ENCODE data around the gene TSPAN32. TPM values are rescaled to one million over a fixed set of nuclear protein-coding genes. Genes with fewer than 3 reads are reported as not detected.
"Not testable (repeated sequence)": the region's sequence is repeated elsewhere in the genome, so short reads cannot be mapped to it uniquely, and the experiment has no call there.

Gene TSPAN32
- total RNA-seq, 2 experiments from 2014 or later = 49.5 to 52.3 TPM

DNA sequence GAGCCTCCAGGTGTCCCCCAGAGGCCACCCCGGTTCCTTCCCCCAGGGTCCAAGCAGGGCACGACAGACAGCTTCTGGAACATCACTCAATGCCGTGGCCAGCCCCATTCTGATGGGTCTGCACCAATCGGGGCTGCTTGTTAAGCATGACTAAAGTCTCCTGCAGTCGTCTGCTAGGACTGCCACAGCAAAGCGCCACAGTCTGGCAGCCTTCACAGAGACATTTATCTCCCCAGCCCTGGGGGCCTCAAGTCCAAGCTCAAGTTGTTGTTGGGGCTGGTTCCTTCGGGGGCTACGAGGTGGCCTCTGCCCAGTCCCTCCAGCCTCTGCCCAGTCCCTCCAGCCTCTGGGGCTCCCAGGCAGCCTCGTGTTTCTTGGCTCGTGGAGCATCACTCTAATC is 61.3 kb downstream of the TSPAN32 start:
- H3K27ac Mint-ChIP-seq = no peak overlapping the region
- no peaks in the 10 kb centered on the region for H3K27me3 Mint-ChIP-seq
- H3K36me3 Mint-ChIP-seq = no peaks in the 10 kb centered on the region
- ATAC-seq (ENCODE audit: low read depth) (no peak), DNase-seq (no peak)
- H3K9me3 Mint-ChIP-seq = no peaks in the 10 kb centered on the region
- POLR2A ChIA-PET = no interaction called here
- no peak overlapping the region for H3K4me3 Mint-ChIP-seq
- H3K4me1 Mint-ChIP-seq = no peaks in the 10 kb centered on the region

DNA sequence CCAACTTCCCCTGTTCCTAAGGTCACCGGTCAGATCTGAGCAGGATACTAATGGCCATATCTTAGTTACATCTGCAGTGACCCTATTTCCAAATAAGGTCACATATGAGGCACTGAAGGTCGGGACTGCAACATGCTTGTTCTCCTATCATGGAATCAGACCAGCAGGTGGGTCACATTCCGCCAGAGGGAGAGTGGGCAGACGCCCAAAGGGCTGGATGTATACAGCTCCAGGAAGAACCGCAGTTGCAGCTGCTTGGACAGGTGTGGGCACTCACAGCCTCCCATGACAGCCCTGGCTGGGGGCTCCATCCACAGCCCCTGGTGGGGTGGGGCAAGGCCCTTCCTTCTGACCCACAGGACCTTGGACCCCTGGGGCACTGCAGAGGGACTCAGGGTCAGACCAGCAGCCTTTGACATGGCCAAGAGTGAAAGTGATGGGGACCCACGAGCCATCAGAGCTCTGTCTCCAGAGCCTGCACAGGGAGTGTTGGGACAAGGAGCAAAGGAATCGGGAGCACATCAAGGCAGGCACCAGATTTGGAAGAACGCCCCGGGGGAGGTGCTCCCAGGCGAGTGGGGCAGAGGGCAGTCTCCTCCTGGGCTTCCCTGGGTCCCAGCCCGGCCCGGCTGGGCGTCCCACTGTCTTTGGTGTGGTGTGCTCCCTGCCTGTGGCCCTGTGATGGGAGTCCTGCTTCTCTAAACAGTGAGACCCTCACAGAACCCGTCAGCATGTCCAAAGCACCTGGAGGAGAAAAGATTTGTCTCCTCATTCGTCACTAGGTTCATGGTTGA is 62.0 kb downstream of the TSPAN32 start:
- POLR2A ChIA-PET = no interaction called here
- DNase-seq (no peak), ATAC-seq (ENCODE audit: low read depth) (no peak)
- Mint-ChIP-seq H3K27ac (no peak overlapping the region), H3K36me3 (no peaks in the 10 kb centered on the region), H3K9me3 (no peaks in the 10 kb centered on the region), H3K4me3 (no peak overlapping the region), H3K4me1 (no peaks in the 10 kb centered on the region), H3K27me3 (no peaks in the 10 kb centered on the region)

- H3K9me3 Mint-ChIP-seq; ATAC-seq (ENCODE audit: low read depth); H3K4me3 Mint-ChIP-seq; H3K4me1 Mint-ChIP-seq; H3K27me3 Mint-ChIP-seq; H3K36me3 Mint-ChIP-seq; DNase-seq; H3K27ac Mint-ChIP-seq; POLR2A ChIA-PET: not testable (repeated sequence)
These were observed 62.6 kb downstream of the TSPAN32 start for GRCh38 chr11:2364386-2364785.

DNA sequence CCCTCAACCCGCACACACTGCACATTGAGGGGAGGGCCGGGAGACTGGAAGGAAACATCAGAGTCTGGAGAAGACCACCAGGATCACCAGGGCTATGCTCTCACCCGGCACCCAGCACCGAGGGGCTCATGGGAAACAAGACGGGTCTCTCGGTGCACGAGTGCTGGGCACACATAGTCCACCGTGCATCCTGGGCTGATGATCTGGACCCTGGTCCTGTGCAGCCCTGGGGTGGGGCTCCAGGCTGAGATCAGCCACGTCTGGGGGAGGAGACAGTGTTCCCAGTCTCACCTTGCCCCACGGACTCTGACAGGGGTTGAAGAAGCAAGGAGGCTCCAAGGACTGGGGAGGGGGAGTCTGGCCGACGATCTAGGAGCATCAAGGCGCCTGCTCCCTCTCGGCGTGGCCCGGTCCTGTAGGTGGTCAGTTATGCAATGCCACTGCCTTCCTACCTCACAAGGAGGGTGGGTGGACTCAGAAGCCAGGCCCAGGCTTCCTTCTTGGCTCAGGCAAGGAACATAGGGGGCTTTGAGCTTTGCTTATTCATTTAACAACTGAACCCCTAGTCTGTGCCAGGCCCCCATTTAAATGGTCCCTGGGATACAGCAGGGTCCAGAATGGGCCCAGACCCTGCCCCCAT is 63.9 kb downstream of the TSPAN32 start:
- no peaks in the 10 kb centered on the region for H3K27me3 Mint-ChIP-seq
- H3K9me3 Mint-ChIP-seq = no peaks in the 10 kb centered on the region
- no peak for DNase-seq
- H3K4me1 Mint-ChIP-seq = no peaks in the 10 kb centered on the region
- POLR2A ChIA-PET = no interaction called here
- no peak for ATAC-seq (ENCODE audit: low read depth)
- H3K4me3 Mint-ChIP-seq = no peak overlapping the region
- H3K27ac Mint-ChIP-seq = no peak overlapping the region
- H3K36me3 Mint-ChIP-seq = no peaks in the 10 kb centered on the region

GRCh38 chr11:2366276-2366675 is 64.5 kb downstream of the TSPAN32 start:
- H3K4me1 Mint-ChIP-seq = no peaks in the 10 kb centered on the region
- POLR2A ChIA-PET = interaction anchor here (1.6 kb wide), 1 partner anchor 11 kb away, joined by 4 read pairs; the partner anchor contains the start of gene CD81
- H3K9me3 Mint-ChIP-seq = no peaks in the 10 kb centered on the region
- ATAC-seq (ENCODE audit: low read depth) (no peak), DNase-seq (no peak)
- no peak overlapping the region for H3K27ac Mint-ChIP-seq
- H3K36me3 Mint-ChIP-seq = no peaks in the 10 kb centered on the region
- no peak overlapping the region for H3K4me3 Mint-ChIP-seq
- no peaks in the 10 kb centered on the region for H3K27me3 Mint-ChIP-seq

- no peaks in the 10 kb centered on the region for H3K9me3 Mint-ChIP-seq
- H3K4me1 Mint-ChIP-seq = no peaks in the 10 kb centered on the region
- H3K27ac Mint-ChIP-seq = no peak overlapping the region
- POLR2A ChIA-PET = interaction anchor here (0.9 to 1.6 kb wide), 2 partner anchors 10 to 11 kb away, joined by 3 to 4 read pairs; partner anchors contain the start of gene CD81
- H3K27me3 Mint-ChIP-seq = no peaks in the 10 kb centered on the region
- ATAC-seq (ENCODE audit: low read depth) (no peak), DNase-seq (no peak)
- H3K36me3 Mint-ChIP-seq = peaks cover 2% of the 10 kb centered on the region
- no peak overlapping the region for H3K4me3 Mint-ChIP-seq
These were observed 64.9 kb downstream of the TSPAN32 start for GRCh38 chr11:2366733-2367132.

GRCh38 chr11:2367266-2368160 is 65.7 kb downstream of the TSPAN32 start:
- DNase-seq (no peak), ATAC-seq (ENCODE audit: low read depth) (no peak)
- no peaks in the 10 kb centered on the region for H3K9me3 Mint-ChIP-seq
- POLR2A ChIA-PET = interaction anchor here (0.9 to 1.6 kb wide), 2 partner anchors 9 to 10 kb away, joined by 3 to 4 read pairs; partner anchors contain the start of gene CD81
- peaks cover 2% of the 10 kb centered on the region for H3K36me3 Mint-ChIP-seq
- no peak overlapping the region for H3K27ac Mint-ChIP-seq
- H3K27me3 Mint-ChIP-seq = no peaks in the 10 kb centered on the region
- no peaks in the 10 kb centered on the region for H3K4me1 Mint-ChIP-seq
- H3K4me3 Mint-ChIP-seq = no peak overlapping the region

Other genes with a start within 250 kb of the TSPAN32 start
- not detected for gene IGF2, start 162.6 kb upstream of the TSPAN32 start, total RNA-seq
- gene INS, start 140.8 kb upstream of the TSPAN32 start, total RNA-seq = not detected
- not detected for gene TH, start 130.2 kb upstream of the TSPAN32 start, total RNA-seq
- gene ASCL2, start 31.4 kb upstream of the TSPAN32 start, total RNA-seq = under 1 TPM; 0.62 to 0.80 TPM
- gene C11orf21, start 95 bp upstream of the TSPAN32 start, total RNA-seq = 10 to 100 TPM; 51.0 to 55.3 TPM
- 100 to 1,000 TPM; 149 to 154 TPM for gene CD81, start 75.3 kb downstream of the TSPAN32 start, total RNA-seq
- 10 to 100 TPM; 46.8 to 48.2 TPM for gene TSSC4, start 98.7 kb downstream of the TSPAN32 start, total RNA-seq
- not detected for gene TRPM5, start 142.5 kb downstream of the TSPAN32 start, total RNA-seq
- 10 to 100 TPM; 24.2 to 26.6 TPM for gene KCNQ1, start 143.0 kb downstream of the TSPAN32 start, total RNA-seq